Epithelial cell of esophagus (primary cell): ENCODE measurements around the gene FBXO48.
A peak's percentile ranks its signal among the peaks of the same experiment; 100 is the strongest.

Experiments
- DNase-seq: peaks from one replicate; pipeline ENCODE4 v3.0.0; 2010; ENCODE audit warnings: low read depth
- H3K4me3 ChIP-seq: 2 replicates; pipeline ENCODE4 v1.5.1; 2011; ENCODE audit warnings: mild to moderate bottlenecking, low read length, control low read depth
- CTCF ChIP-seq: IDR thresholded peaks from 2 replicates; pipeline ENCODE4 v1.5.1; 2011; ENCODE audit warnings: low read depth, mild to moderate bottlenecking, low read length, control low read depth, inconsistent platforms; ENCODE audit not compliant: insufficient read depth; ENCODE audit errors: missing control alignments

Gene FBXO48

GRCh38 chr2:68428126-68428525, 39.0 kb downstream of the FBXO48 start:
- TF ChIP-seq CTCF: no peak
- no peak for DNase-seq
- no peak overlapping the region for H3K4me3 ChIP-seq

- no peak for TF ChIP-seq CTCF
- DNase-seq: peak; percentile 49
- no peak overlapping the region for H3K4me3 ChIP-seq
Observed at GRCh38 chr2:68426848-68427579, 40.1 kb downstream of the FBXO48 start.

GRCh38 chr2:68426446-68426845, 40.6 kb downstream of the FBXO48 start:
- no peak for TF ChIP-seq CTCF

GRCh38 chr2:68425503-68425902, 41.6 kb downstream of the FBXO48 start:
- no peak overlapping the region for H3K4me3 ChIP-seq
- no peak for TF ChIP-seq CTCF
- no peak for DNase-seq

More at GRCh38 chr2:68426446-68426845, 40.6 kb downstream of the FBXO48 start:
- no peak for DNase-seq
- no peak overlapping the region for H3K4me3 ChIP-seq

- no peak overlapping the region for H3K4me3 ChIP-seq
- no peak for DNase-seq
- TF ChIP-seq CTCF: no peak
Observed at GRCh38 chr2:68423966-68424650, 43.0 kb downstream of the FBXO48 start.

GRCh38 chr2:68420254-68420910, 46.7 kb downstream of the FBXO48 start:
- DNase-seq: no peak

More at GRCh38 chr2:68420254-68420910, 46.7 kb downstream of the FBXO48 start:
- no peak for TF ChIP-seq CTCF
- H3K4me3 ChIP-seq: no peak overlapping the region
